ENCODE results near the gene DLST. TPM values are rescaled to one million over a fixed set of nuclear protein-coding genes. Genes with fewer than 3 reads are reported as not detected.

DLST gene
- total RNA-seq, 1 experiment from 2014 or later, result 112 TPM

- no peak for TF ChIP-seq E2F1 (CRISPR knock-in tag; IDR thresholded peaks at IDR 0.05)
- TF ChIP-seq JUN (CRISPR knock-in tag; IDR thresholded peaks at IDR 0.05), result no peak
- no peak for TF ChIP-seq MLX (CRISPR knock-in tag; IDR thresholded peaks at IDR 0.05)
- TF ChIP-seq RELA (CRISPR knock-in tag; IDR thresholded peaks at IDR 0.05; ENCODE audit: borderline replicate concordance), result no peak
- TF ChIP-seq USF1 (CRISPR knock-in tag; IDR thresholded peaks at IDR 0.05), result no peak
- no peak for TF ChIP-seq ATF3 (CRISPR knock-in tag; conservative IDR thresholded peaks at IDR 0.05)
- TF ChIP-seq FOXJ3 (CRISPR knock-in tag; IDR thresholded peaks at IDR 0.05; ENCODE audit: borderline replicate concordance), result no peak
- no peak for TF ChIP-seq SMAD4 (CRISPR knock-in tag; IDR thresholded peaks at IDR 0.05)
These were observed 27.2 kb downstream of the DLST start (continued) for GRCh38 chr14:74908861-74909341.

GRCh38 chr14:74909501-74909900 is 27.8 kb downstream of the DLST start:
- POLR2A ChIA-PET, result no interaction called here
- no peaks in the 10 kb centered on the region for H3K4me1 Mint-ChIP-seq
- H3K9me3 Mint-ChIP-seq, result no peaks in the 10 kb centered on the region
- H3K36me3 Mint-ChIP-seq, result no peaks in the 10 kb centered on the region
- no peak for TF ChIP-seq ZNF263 (CRISPR knock-in tag; IDR thresholded peaks at IDR 0.05; ENCODE audit: low read depth)
- TF ChIP-seq ZMAT4 (CRISPR knock-in tag; IDR thresholded peaks at IDR 0.05), result no peak
- TF ChIP-seq CREM (CRISPR knock-in tag; IDR thresholded peaks at IDR 0.05), result no peak
- no peak for TF ChIP-seq HMGA2 (CRISPR knock-in tag; IDR thresholded peaks at IDR 0.05)
- no peak for TF ChIP-seq ZNF416 (CRISPR knock-in tag; IDR thresholded peaks at IDR 0.05)
- no peak for TF ChIP-seq ZBTB21 (CRISPR knock-in tag; IDR thresholded peaks at IDR 0.05; ENCODE audit: borderline replicate concordance)
- no peak overlapping the region for H3K27ac Mint-ChIP-seq
- DNase-seq (ENCODE audit: low spot score), result no peak
- CTCF ChIA-PET, result interaction anchor here (1.2 kb wide), 1 partner anchor 48 kb away, joined by 6 read pairs; no protein-coding TSS in a partner anchor
- H3K27me3 Mint-ChIP-seq (ENCODE audit: low read depth), result no peaks in the 10 kb centered on the region
- no peak overlapping the region for H3K4me3 Mint-ChIP-seq
- no peak for ATAC-seq

- CTCF ChIA-PET, result interaction anchor here (1.2 kb wide), 1 partner anchor 49 kb away, joined by 6 read pairs; no protein-coding TSS in a partner anchor
- Mint-ChIP-seq H3K4me3 (no peak overlapping the region), H3K36me3 (no peaks in the 10 kb centered on the region), H3K9me3 (no peaks in the 10 kb centered on the region), H3K27ac (no peak overlapping the region), H3K27me3 (ENCODE audit: low read depth) (no peaks in the 10 kb centered on the region), H3K4me1 (no peaks in the 10 kb centered on the region)
- DNase-seq (ENCODE audit: low spot score), result no peak
- ATAC-seq, result no peak
- POLR2A ChIA-PET, result no interaction called here
- no peak for TF ChIP-seq CTCF (IDR thresholded peaks at IDR 0.05)
- TF ChIP-seq TP53 (CRISPR knock-in tag; IDR thresholded peaks at IDR 0.05), result no peak
- no peak for TF ChIP-seq ELF4 (CRISPR knock-in tag; IDR thresholded peaks at IDR 0.05; ENCODE audit: low read depth)
- TF ChIP-seq SMAD3 (CRISPR knock-in tag; IDR thresholded peaks at IDR 0.05; ENCODE audit: borderline replicate concordance), result no peak
- TF ChIP-seq TEAD4 (CRISPR knock-in tag; IDR thresholded peaks at IDR 0.05), result no peak
- no peak for TF ChIP-seq USF1 (CRISPR knock-in tag; IDR thresholded peaks at IDR 0.05)
- TF ChIP-seq ATF1 (CRISPR knock-in tag; IDR thresholded peaks at IDR 0.05), result no peak
- no peak for TF ChIP-seq NR3C1 (CRISPR knock-in tag; conservative IDR thresholded peaks at IDR 0.05; ENCODE audit: low read depth)
- TF ChIP-seq NR2C2 (CRISPR knock-in tag; IDR thresholded peaks at IDR 0.05), result no peak
- TF ChIP-seq E2F1 (CRISPR knock-in tag; IDR thresholded peaks at IDR 0.05), result no peak
- TF ChIP-seq ZNF317 (CRISPR knock-in tag; IDR thresholded peaks at IDR 0.05; ENCODE audit: borderline replicate concordance, low read depth), result no peak
- TF ChIP-seq FOXP4 (CRISPR knock-in tag; IDR thresholded peaks at IDR 0.05), result no peak
- no peak for TF ChIP-seq ZNF671 (CRISPR knock-in tag; IDR thresholded peaks at IDR 0.05)
These were observed 28.2 kb downstream of the DLST start for GRCh38 chr14:74909911-74910310.
